ENCODE measurements around the gene UGT2A3. TPM values are rescaled to one million over a fixed set of nuclear protein-coding genes. Genes with fewer than 3 reads are reported as not detected.
"Not testable (repeated sequence)": the region's sequence is repeated elsewhere in the genome, so short reads cannot be mapped to it uniquely, and the experiment has no call there.

UGT2A3 gene
- total RNA-seq, 2 experiments from 2014 or later: not detected

GRCh38 chr4:68951806-68952585, 392 bp upstream of the UGT2A3 start:
- Mint-ChIP-seq H3K9me3 (ENCODE audit: low read depth) (no peaks in the 10 kb centered on the region), H3K27me3 (no peaks in the 10 kb centered on the region), H3K4me3 (no peak overlapping the region), H3K27ac (no peak overlapping the region), H3K4me1 (no peaks in the 10 kb centered on the region), H3K36me3 (ENCODE audit: low read depth) (no peaks in the 10 kb centered on the region)
- CTCF ChIA-PET: interaction anchor here (0.6 kb wide), 1 partner anchor 899 kb away, joined by 3 read pairs; no protein-coding TSS in a partner anchor
- no peak for DNase-seq
- no peak for ATAC-seq
- intact Hi-C loops (cut with DNase I, micrococcal nuclease): no loop called here
- POLR2A ChIA-PET: no interaction called here

GRCh38 chr4:68950033-68950432, 1.6 kb downstream of the UGT2A3 start:
- DNase-seq (no peak), ATAC-seq (no peak)
- Mint-ChIP-seq H3K9me3 (ENCODE audit: low read depth) (no peaks in the 10 kb centered on the region), H3K4me3 (no peak overlapping the region), H3K27me3 (no peaks in the 10 kb centered on the region), H3K4me1 (no peaks in the 10 kb centered on the region), H3K27ac (no peak overlapping the region), H3K36me3 (ENCODE audit: low read depth) (no peaks in the 10 kb centered on the region)
- POLR2A ChIA-PET: no interaction called here
- intact Hi-C loops (cut with DNase I, micrococcal nuclease): no loop called here
- CTCF ChIA-PET: no interaction called here

- ChIA-PET POLR2A (no interaction called here), CTCF (no interaction called here)
- Mint-ChIP-seq H3K36me3 (ENCODE audit: low read depth) (no peaks in the 10 kb centered on the region), H3K4me1 (no peaks in the 10 kb centered on the region), H3K4me3 (no peak overlapping the region), H3K9me3 (ENCODE audit: low read depth) (no peaks in the 10 kb centered on the region), H3K27ac (no peak overlapping the region), H3K27me3 (no peaks in the 10 kb centered on the region)
- intact Hi-C loops (cut with DNase I, micrococcal nuclease): no loop called here
- ATAC-seq: no peak
- DNase-seq: no peak
Observed at GRCh38 chr4:68948985-68949384, 2.6 kb downstream of the UGT2A3 start.

- Mint-ChIP-seq H3K9me3 (ENCODE audit: low read depth) (no peaks in the 10 kb centered on the region), H3K27me3 (no peaks in the 10 kb centered on the region), H3K36me3 (ENCODE audit: low read depth) (no peaks in the 10 kb centered on the region), H3K4me3 (no peak overlapping the region), H3K27ac (no peak overlapping the region), H3K4me1 (no peaks in the 10 kb centered on the region)
- ATAC-seq: no peak
- intact Hi-C loops (cut with DNase I, micrococcal nuclease): no loop called here
- ChIA-PET CTCF (no interaction called here), POLR2A (interaction anchor here (0.6 kb wide), 1 partner anchor 12 kb away, joined by 3 read pairs; no protein-coding TSS in a partner anchor)
- DNase-seq: no peak
Observed at GRCh38 chr4:68948044-68948743, 3.4 kb downstream of the UGT2A3 start.

- ATAC-seq (no peak), DNase-seq (no peak)
- Mint-ChIP-seq H3K4me3 (no peak overlapping the region), H3K9me3 (ENCODE audit: low read depth) (peaks cover 8% of the 10 kb centered on the region), H3K27me3 (no peaks in the 10 kb centered on the region), H3K4me1 (no peaks in the 10 kb centered on the region), H3K36me3 (ENCODE audit: low read depth) (no peaks in the 10 kb centered on the region), H3K27ac (no peak overlapping the region)
- ChIA-PET POLR2A (no interaction called here), CTCF (no interaction called here)
- intact Hi-C loops (cut with DNase I, micrococcal nuclease): no loop called here
Observed at GRCh38 chr4:68929076-68929737, 22.4 kb downstream of the UGT2A3 start.

- Mint-ChIP-seq H3K9me3 (ENCODE audit: low read depth) (peaks cover 8% of the 10 kb centered on the region), H3K36me3 (ENCODE audit: low read depth) (no peaks in the 10 kb centered on the region), H3K27me3 (no peaks in the 10 kb centered on the region), H3K4me1 (no peaks in the 10 kb centered on the region), H3K4me3 (no peak overlapping the region), H3K27ac (no peak overlapping the region)
- no peak for DNase-seq
- POLR2A ChIA-PET: no interaction called here
- intact Hi-C loops (cut with DNase I, micrococcal nuclease): no loop called here
- CTCF ChIA-PET: interaction anchor here (1.5 kb wide), 1 partner anchor 429 kb away, joined by 3 read pairs; no protein-coding TSS in a partner anchor
- ATAC-seq: no peak
Observed at GRCh38 chr4:68927165-68927564, 24.4 kb downstream of the UGT2A3 start.

- ATAC-seq; H3K27me3 Mint-ChIP-seq; intact Hi-C loops (cut with DNase I, micrococcal nuclease); DNase-seq; H3K9me3 Mint-ChIP-seq (ENCODE audit: low read depth); H3K27ac Mint-ChIP-seq; CTCF ChIA-PET; H3K4me1 Mint-ChIP-seq; H3K4me3 Mint-ChIP-seq; H3K36me3 Mint-ChIP-seq (ENCODE audit: low read depth); POLR2A ChIA-PET: not testable (repeated sequence)
Observed at GRCh38 chr4:68922202-68922601, 29.4 kb downstream of the UGT2A3 start.

- H3K4me3 Mint-ChIP-seq: no peak overlapping the region
- POLR2A ChIA-PET: no interaction called here
- no peaks in the 10 kb centered on the region for H3K4me1 Mint-ChIP-seq
- H3K36me3 Mint-ChIP-seq (ENCODE audit: low read depth): no peaks in the 10 kb centered on the region
- no peak overlapping the region for H3K27ac Mint-ChIP-seq
- DNase-seq (no peak), ATAC-seq (no peak)
- intact Hi-C loops (cut with DNase I, micrococcal nuclease): no loop called here
- CTCF ChIA-PET: interaction anchor here (0.6 kb wide), 1 partner anchor 97 kb away, joined by 3 read pairs; no protein-coding TSS in a partner anchor
- no peaks in the 10 kb centered on the region for H3K27me3 Mint-ChIP-seq
- H3K9me3 Mint-ChIP-seq (ENCODE audit: low read depth): no peaks in the 10 kb centered on the region
Observed at GRCh38 chr4:68921051-68921450, 30.6 kb downstream of the UGT2A3 start.

GRCh38 chr4:68917016-68917415, 34.6 kb downstream of the UGT2A3 start:
- H3K4me3 Mint-ChIP-seq: no peak overlapping the region
- H3K4me1 Mint-ChIP-seq: no peaks in the 10 kb centered on the region
- no peak overlapping the region for H3K27ac Mint-ChIP-seq
- no peaks in the 10 kb centered on the region for H3K27me3 Mint-ChIP-seq
- intact Hi-C loops (cut with DNase I, micrococcal nuclease): no loop called here
- H3K36me3 Mint-ChIP-seq (ENCODE audit: low read depth): no peaks in the 10 kb centered on the region
- DNase-seq: no peak
- CTCF ChIA-PET: no interaction called here
- POLR2A ChIA-PET: no interaction called here
- ATAC-seq: no peak
- H3K9me3 Mint-ChIP-seq (ENCODE audit: low read depth): no peaks in the 10 kb centered on the region

- Mint-ChIP-seq H3K27me3 (peaks cover 3% of the 10 kb centered on the region), H3K27ac (no peak overlapping the region), H3K36me3 (ENCODE audit: low read depth) (no peaks in the 10 kb centered on the region), H3K4me1 (no peaks in the 10 kb centered on the region), H3K9me3 (ENCODE audit: low read depth) (no peaks in the 10 kb centered on the region), H3K4me3 (no peak overlapping the region)
- ATAC-seq (no peak), DNase-seq (no peak)
- ChIA-PET CTCF (no interaction called here), POLR2A (no interaction called here)
- intact Hi-C loops (cut with DNase I, micrococcal nuclease): no loop called here
Observed at GRCh38 chr4:68912807-68913206, 38.8 kb downstream of the UGT2A3 start.

GRCh38 chr4:68909385-68909784, 42.2 kb downstream of the UGT2A3 start:
- ChIA-PET CTCF (interaction anchor here (0.7 kb wide), 1 partner anchor 20 kb away, joined by 3 read pairs; no protein-coding TSS in a partner anchor), POLR2A (no interaction called here)
- no peaks in the 10 kb centered on the region for H3K4me1 Mint-ChIP-seq
- H3K27ac Mint-ChIP-seq: no peak overlapping the region
- DNase-seq: no peak
- no peak overlapping the region for H3K4me3 Mint-ChIP-seq
- H3K27me3 Mint-ChIP-seq: peaks cover 8% of the 10 kb centered on the region
- H3K36me3 Mint-ChIP-seq (ENCODE audit: low read depth): no peaks in the 10 kb centered on the region
- no peaks in the 10 kb centered on the region for H3K9me3 Mint-ChIP-seq (ENCODE audit: low read depth)
- ATAC-seq: no peak
- intact Hi-C loops (cut with DNase I, micrococcal nuclease): no loop called here
